GM21526 (cell line): Measurements from ENCODE around the gene CDKN1C.

Source experiments
- ATAC-seq: cut with Tn5 transposase; IDR thresholded peaks from one replicate; pipeline ENCODE4 v1.9.1; 2021; ENCODE audit warnings: moderate library complexity; ENCODE audit not compliant: unreplicated experiment, low FRiP score

The CDKN1C gene

GRCh38 chr11:2885678-2886081 is at the start of gene CDKN1C:
CDKN1C (minus strand) TSS chr11:2885775; CDS start chr11:2885456, 319 bp downstream.
- ATAC-seq: peak; percentile 69

GRCh38 chr11:2934611-2935239 is 49.1 kb upstream of the CDKN1C start:
- ATAC-seq: no peak

GRCh38 chr11:2934021-2934550 is 48.5 kb upstream of the CDKN1C start:
- ATAC-seq: no peak

GRCh38 chr11:2933375-2934020 is 47.9 kb upstream of the CDKN1C start:
- no peak for ATAC-seq

GRCh38 chr11:2932850-2933251 is 47.3 kb upstream of the CDKN1C start:
- ATAC-seq: no peak

- no peak for ATAC-seq
Measured at GRCh38 chr11:2931771-2932738, 46.5 kb upstream of the CDKN1C start.

GRCh38 chr11:2931420-2931746 is 45.8 kb upstream of the CDKN1C start:
- no peak for ATAC-seq

- ATAC-seq: no peak
Measured at GRCh38 chr11:2930704-2931419, 45.3 kb upstream of the CDKN1C start.

GRCh38 chr11:2929950-2930703 is 44.6 kb upstream of the CDKN1C start:
- no peak for ATAC-seq

- no peak for ATAC-seq
Measured at GRCh38 chr11:2929531-2929949, 44.0 kb upstream of the CDKN1C start.

GRCh38 chr11:2928605-2929530 is 43.3 kb upstream of the CDKN1C start, which contains the start of gene PHLDA2:
PHLDA2 (minus strand) TSS chr11:2929420; CDS start chr11:2929364, 56 bp downstream.
- no peak for ATAC-seq

GRCh38 chr11:2927851-2928604 is 42.5 kb upstream of the CDKN1C start:
- ATAC-seq: no peak

- ATAC-seq: no peak
Measured at GRCh38 chr11:2927121-2927800, 41.7 kb upstream of the CDKN1C start.

- no peak for ATAC-seq
Measured at GRCh38 chr11:2926611-2927051, 41.1 kb upstream of the CDKN1C start.

GRCh38 chr11:2924821-2925675 is 39.5 kb upstream of the CDKN1C start:
- no peak for ATAC-seq

- no peak for ATAC-seq
Measured at GRCh38 chr11:2924381-2924780, 38.8 kb upstream of the CDKN1C start.
